Stimulated activated CD8-positive, alpha-beta memory T cell treated with anti-CD3 and anti-CD28 coated beads, Interleukin-4, amount 100 ng/mL, for 24 hours (primary cell): ENCODE results near the gene RPTN.

Experiments
- DNase-seq: peaks from one replicate; pipeline ENCODE4 v3.0.0-alpha.2; 2020; ENCODE audit warnings: low read depth

The RPTN gene

DNA sequence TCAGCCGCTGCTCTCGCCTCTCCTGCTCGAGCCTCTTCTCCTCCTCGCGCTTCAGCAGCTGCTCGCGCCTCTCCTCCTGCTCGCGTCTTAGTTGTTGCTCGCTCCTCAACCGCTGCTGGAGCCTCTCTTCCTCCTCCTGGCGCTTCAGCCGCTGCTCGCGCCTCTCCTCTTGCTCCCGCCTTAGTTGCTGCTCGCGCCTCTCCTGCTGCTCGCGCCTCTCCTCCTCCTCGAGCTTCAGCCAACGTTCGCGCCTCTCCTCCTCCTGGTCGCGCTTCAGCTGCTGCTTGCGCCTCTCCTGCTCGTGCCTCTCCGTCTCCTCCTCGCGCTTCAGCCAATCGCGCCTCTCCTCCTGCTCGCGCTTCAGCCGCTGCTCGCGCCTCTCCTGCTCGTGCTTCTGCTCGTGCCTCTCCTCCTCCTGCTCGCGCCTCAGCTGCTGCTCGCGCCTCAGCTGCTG, 47.5 kb downstream of the RPTN start:
- no peak for DNase-seq

GRCh38 chr1:152110860-152111514, 48.0 kb downstream of the RPTN start:
- DNase-seq = no peak

GRCh38 chr1:152110365-152110859, 48.6 kb downstream of the RPTN start:
- no peak for DNase-seq

DNA sequence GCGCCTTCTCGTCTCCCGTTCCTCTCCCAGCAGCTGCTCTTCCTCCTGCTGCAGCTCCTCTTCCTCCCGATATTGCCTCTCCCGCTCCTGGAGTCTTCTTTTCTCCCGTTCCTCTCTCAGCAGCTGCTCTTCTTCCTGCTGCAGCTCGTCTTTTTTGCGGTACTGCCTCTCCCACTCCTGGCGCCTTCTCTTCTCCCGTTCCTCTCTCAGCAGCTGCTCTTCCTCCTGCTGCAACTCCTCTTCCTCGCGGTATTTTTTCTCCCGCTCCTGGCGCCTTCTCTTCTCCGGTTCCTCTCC, 49.1 kb downstream of the RPTN start:
- DNase-seq = no peak

DNA sequence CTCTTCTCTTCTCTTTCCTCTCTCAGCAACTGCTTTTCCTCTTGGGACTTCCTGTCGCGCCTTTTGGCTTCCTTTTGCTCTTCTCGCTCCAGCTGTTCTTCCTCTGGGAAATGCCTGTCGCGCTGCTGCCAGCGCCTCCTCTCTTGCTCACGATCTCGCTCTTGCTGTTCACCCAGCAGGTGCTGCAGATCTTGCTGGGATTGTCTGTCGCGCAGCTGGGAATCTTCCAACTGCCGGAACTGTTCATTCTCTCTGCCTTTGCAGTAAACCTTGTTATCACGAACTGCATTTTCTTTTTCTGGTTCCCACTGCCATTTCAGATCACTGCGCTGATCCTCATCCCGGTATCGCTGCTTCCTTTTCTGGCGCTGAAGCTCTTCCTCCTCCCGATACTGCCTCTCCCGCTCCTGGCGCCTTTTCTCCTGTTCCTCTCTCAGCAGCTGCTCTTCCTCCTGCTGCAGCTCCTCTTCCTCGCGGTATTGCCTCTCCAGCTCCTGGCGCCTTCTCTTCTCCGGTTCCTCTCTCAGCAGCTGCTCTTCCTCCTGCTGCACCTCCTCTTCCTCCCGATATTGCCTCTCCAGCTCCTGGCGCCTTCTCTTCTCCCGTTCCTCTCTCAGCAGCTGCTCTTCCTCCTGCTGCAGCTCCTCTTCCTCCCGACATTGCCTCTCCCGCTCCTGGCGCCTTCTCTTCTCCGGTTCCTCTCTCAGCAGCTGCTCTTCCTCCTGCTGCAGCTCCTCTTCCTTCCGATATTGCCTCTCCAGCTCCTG, 49.6 kb downstream of the RPTN start:
- no peak for DNase-seq

GRCh38 chr1:152108882-152109222, 50.2 kb downstream of the RPTN start:
- DNase-seq = no peak

DNA sequence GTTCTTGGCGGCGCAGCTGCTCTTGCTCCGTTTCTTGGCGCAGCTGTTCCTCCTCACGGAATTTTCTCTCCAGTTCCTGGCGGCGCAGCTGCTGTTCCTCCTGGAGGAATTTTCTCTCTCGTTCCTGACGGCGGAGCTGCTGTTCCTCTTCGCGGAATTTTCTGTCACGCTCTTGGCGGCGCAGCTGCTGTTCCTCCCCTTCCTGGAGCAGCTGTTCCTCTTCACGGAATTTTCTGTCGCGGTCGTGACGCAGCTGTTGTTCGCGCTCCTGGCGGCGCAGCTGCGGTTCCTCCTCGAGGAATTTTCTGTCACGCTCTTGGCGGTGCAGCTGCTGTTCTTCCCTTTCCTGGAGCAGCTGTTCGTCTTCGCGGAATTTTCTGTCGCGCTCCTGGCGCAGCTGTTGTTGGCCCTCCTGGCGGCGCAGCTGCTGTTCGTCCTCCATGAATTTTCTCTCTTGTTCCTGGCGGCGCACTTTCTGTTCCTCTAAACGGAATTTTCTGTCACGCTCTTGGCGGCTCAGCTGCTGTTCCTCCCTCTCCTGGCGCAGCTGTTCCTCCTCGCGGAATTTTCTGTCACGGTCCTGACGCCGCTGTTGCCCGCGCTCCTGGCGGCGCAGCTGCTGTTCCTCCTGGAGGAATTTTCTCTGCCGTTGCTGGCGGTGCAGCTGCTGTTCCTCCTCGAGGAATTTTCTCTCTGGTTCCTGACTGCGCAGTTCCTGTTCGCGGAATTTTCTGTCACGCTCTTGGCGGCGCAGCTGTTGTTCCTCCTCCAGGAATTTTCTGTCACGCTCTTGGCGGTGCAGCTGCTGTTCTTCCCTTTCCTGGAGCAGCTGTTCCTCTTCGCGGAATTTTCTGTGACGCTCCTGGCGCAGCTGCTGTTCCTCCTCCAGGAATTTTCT, 50.8 kb downstream of the RPTN start:
- no peak for DNase-seq

DNA sequence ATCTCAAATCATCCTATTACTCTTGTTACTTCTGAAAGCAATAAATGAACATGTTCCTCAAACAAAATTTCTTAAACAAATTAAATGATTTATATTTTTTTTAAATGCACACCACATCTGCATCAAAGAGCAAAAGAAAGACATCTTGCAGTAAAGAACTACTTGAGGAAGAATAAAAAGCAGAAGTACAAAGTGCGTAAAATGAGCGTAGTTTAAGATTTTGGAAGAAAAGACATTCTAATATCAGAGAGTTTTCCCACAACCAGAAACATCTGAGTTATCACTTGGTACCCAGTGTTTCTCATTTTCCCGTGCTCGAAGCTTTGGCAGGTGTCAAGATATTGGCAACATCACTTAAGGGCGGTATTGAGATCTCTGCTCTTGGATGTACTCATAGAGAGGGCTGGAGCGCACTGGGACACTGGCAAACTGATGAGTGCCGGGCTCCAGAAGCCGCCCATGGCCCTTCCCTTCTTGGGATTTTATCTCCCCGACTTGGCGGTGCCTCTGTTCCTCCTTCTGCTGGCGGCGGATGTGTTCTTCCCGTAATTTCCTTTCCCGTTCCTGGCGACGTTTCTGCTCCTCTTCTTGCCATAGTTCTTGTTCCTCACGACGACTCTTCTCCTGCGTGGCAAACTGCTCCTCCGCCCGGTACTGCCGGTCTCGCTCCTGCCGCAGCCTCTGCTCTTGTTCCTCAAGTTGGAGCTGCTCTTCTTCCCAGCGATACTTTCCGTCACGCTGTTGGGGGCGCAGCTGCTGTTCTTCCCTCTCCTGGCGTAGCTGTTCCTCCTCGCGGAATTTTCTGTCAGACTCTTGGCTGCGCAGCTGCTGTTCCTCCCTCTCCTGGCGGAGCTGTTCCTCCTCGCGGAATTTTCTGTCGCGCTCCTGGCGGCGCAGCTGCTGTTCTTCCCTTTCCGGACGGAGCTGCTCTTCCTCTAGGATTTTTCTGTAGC, 51.7 kb downstream of the RPTN start:
- DNase-seq = no peak

- DNase-seq = no peak
These were observed 54.2 kb downstream of the RPTN start for GRCh38 chr1:152104854-152105253.
